Measurements from ENCODE around the gene SESN1.

The SESN1 gene

DNA sequence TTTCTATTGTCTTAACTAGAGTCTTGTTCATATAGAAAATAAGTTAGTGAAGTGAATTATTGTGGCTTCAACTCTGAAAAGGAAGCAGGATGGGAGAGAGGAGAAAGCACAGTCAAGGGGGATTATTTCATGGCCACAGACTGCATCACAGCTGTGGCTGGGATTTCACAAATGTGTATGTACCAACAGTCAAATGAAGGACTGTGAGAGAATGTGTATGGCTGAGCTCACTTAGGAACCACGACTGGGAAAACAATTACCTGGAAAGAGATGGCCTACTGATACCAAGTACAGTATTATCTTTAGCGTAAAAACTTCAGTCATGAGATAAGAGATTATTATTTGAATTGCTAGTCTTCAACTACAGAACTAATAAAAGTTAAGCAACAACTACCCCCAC, 54.9 kb downstream of the SESN1 start:
- no peaks in the 10 kb centered on the region for H3K36me3 ChIP-seq (ENCODE audit: insufficient read depth, low read length)

GRCh38 chr6:109038837-109039398, 55.7 kb downstream of the SESN1 start:
- H3K4me1 ChIP-seq (ENCODE audit: insufficient read depth, low read length) = peaks cover 3% of the 10 kb centered on the region; the same call in 1 of the 2 replicates
- H4K20me1 ChIP-seq (ENCODE audit: insufficient read depth, low read length) = no peaks in the 10 kb centered on the region
- no peak for ATAC-seq (ENCODE audit: insufficient read depth, low read depth)
- no peak overlapping the region for H3K4me2 ChIP-seq (ENCODE audit: insufficient read depth, low read length)
- no peak overlapping the region for H3K27ac ChIP-seq (ENCODE audit: low read length)
- no peak overlapping the region for H2AFZ ChIP-seq (ENCODE audit: low read depth, low read length)
- no peaks in the 10 kb centered on the region for H3K79me2 ChIP-seq (ENCODE audit: insufficient read depth, low read length)
- H3K27me3 ChIP-seq (ENCODE audit: insufficient read depth, low read length, poor library complexity) = no peaks in the 10 kb centered on the region
- no peak overlapping the region for H3K9ac ChIP-seq (ENCODE audit: low read depth, low read length)
- H3K9me3 ChIP-seq (ENCODE audit: insufficient read depth, low read length, severe bottlenecking) = no peaks in the 10 kb centered on the region
- TF ChIP-seq EZH2 (IDR thresholded peaks at IDR 0.05; ENCODE audit: borderline replicate concordance, low read depth, low read length, severe bottlenecking) (no peak), CTCF (IDR thresholded peaks at IDR 0.05; ENCODE audit: borderline replicate concordance, extremely low read depth, low read length, poor library complexity, severe bottlenecking) (no peak)
- no peak overlapping the region for H3K4me3 ChIP-seq (ENCODE audit: low read depth in 1 of 2, low read length in 2 of 2)
- DNase-seq = no peak
- H3K36me3 ChIP-seq (ENCODE audit: insufficient read depth, low read length) = no peaks in the 10 kb centered on the region

More for the DNA sequence above, 54.9 kb downstream of the SESN1 start:
- H3K27me3 ChIP-seq (ENCODE audit: insufficient read depth, low read length, poor library complexity) = no peaks in the 10 kb centered on the region
- no peak overlapping the region for H3K9ac ChIP-seq (ENCODE audit: low read depth, low read length)
- TF ChIP-seq CTCF (IDR thresholded peaks at IDR 0.05; ENCODE audit: borderline replicate concordance, extremely low read depth, low read length, poor library complexity, severe bottlenecking) (no peak), EZH2 (IDR thresholded peaks at IDR 0.05; ENCODE audit: borderline replicate concordance, low read depth, low read length, severe bottlenecking) (no peak)
- no peak overlapping the region for H2AFZ ChIP-seq (ENCODE audit: low read depth, low read length)
- H3K9me3 ChIP-seq (ENCODE audit: insufficient read depth, low read length, severe bottlenecking) = no peaks in the 10 kb centered on the region
- no peak overlapping the region for H3K4me3 ChIP-seq (ENCODE audit: low read depth in 1 of 2, low read length in 2 of 2)
- H3K4me1 ChIP-seq (ENCODE audit: insufficient read depth, low read length) = peaks cover 3% of the 10 kb centered on the region; the same call in 1 of the 2 replicates
- no peaks in the 10 kb centered on the region for H4K20me1 ChIP-seq (ENCODE audit: insufficient read depth, low read length)
- no peaks in the 10 kb centered on the region for H3K79me2 ChIP-seq (ENCODE audit: insufficient read depth, low read length)
- peak; percentile 35; the same call in 1 of the 3 replicates for ATAC-seq (ENCODE audit: insufficient read depth, low read depth)
- H3K27ac ChIP-seq (ENCODE audit: low read length) = no peak overlapping the region
- no peak overlapping the region for H3K4me2 ChIP-seq (ENCODE audit: insufficient read depth, low read length)
- no peak for DNase-seq

DNA sequence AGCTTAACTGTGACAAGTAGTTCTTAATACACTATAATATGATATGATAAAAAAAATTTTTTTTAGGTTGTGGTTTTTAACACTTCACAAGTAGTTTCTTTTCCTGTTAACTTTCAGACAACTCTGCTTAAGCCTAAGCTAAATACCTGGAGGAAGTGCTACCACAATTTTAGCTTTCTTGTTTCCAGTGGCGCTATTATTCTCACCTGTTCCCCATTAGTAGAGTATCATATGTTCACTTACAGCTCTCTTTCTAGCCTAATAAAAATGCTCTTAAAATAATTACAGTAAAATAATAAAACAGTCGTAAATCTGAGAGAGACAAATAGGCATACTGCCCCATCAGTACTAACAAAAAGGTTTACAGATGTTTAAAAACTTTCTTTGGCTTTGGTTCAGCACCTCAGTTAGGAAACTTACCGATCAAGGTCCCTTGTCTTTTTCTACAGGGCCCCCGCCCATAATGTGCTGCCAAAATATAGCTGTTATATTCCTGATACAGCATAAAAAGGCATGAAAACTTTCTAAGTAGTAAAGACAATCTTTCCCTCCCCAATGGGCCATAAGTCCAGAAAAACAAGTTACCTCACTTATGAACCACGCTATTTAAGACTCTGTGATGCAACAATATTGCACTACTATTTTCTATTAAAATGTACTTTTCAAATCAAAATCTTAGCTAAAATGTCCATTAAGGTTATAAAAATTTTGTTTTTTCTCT, 57.9 kb downstream of the SESN1 start:
- Histone ChIP-seq H2AFZ (ENCODE audit: low read depth, low read length) (no peak overlapping the region), H3K4me3 (ENCODE audit: low read depth in 1 of 2, low read length in 2 of 2) (no peak overlapping the region), H3K27me3 (ENCODE audit: insufficient read depth, low read length, poor library complexity) (no peaks in the 10 kb centered on the region), H3K9ac (ENCODE audit: low read depth, low read length) (no peak overlapping the region), H4K20me1 (ENCODE audit: insufficient read depth, low read length) (no peaks in the 10 kb centered on the region), H3K79me2 (ENCODE audit: insufficient read depth, low read length) (no peaks in the 10 kb centered on the region), H3K4me2 (ENCODE audit: insufficient read depth, low read length) (no peak overlapping the region), H3K4me1 (ENCODE audit: insufficient read depth, low read length) (peaks cover 3% of the 10 kb centered on the region; the same call in 1 of the 2 replicates), H3K27ac (ENCODE audit: low read length) (no peak overlapping the region), H3K9me3 (ENCODE audit: insufficient read depth, low read length, severe bottlenecking) (no peaks in the 10 kb centered on the region), H3K36me3 (ENCODE audit: insufficient read depth, low read length) (no peaks in the 10 kb centered on the region)
- no peak for DNase-seq
- no peak for TF ChIP-seq CTCF (IDR thresholded peaks at IDR 0.05; ENCODE audit: borderline replicate concordance, extremely low read depth, low read length, poor library complexity, severe bottlenecking)
- peak; percentile 40; the same call in 1 of the 3 replicates for ATAC-seq (ENCODE audit: insufficient read depth, low read depth)

Data from DND-41 (cell line).